Activated naive CD8-positive, alpha-beta T cell treated with anti-CD3 and anti-CD28 coated beads, Interleukin-2, amount 50 U/mL, for 24 hours (primary cell): ENCODE data around the gene MYO9A.

Experiments used
- ATAC-seq: fragments of 150-1000 bp; cut with Tn5 transposase; one replicate; pipeline ENCODE4 v1.10.0; 2021
- DNase-seq: peaks from one replicate; pipeline ENCODE4 v3.0.0; 2021
- H3K27ac Mint-ChIP-seq: one replicate; pipeline ENCODE4 v1.8.0; 2021; ENCODE audit warnings: mild to moderate bottlenecking, mixed read lengths
- H3K27me3 Mint-ChIP-seq: one replicate; pipeline ENCODE4 v1.8.0; 2021; ENCODE audit warnings: mixed read lengths
- H3K36me3 Mint-ChIP-seq: one replicate; pipeline ENCODE4 v1.8.0; 2021; ENCODE audit warnings: low read depth, mixed read lengths
- H3K4me1 Mint-ChIP-seq: one replicate; pipeline ENCODE4 v1.8.0; 2021; ENCODE audit warnings: mixed read lengths
- H3K4me3 Mint-ChIP-seq: one replicate; pipeline ENCODE4 v1.8.0; 2021; ENCODE audit warnings: mild to moderate bottlenecking, moderate library complexity, mixed read lengths
- H3K9me3 Mint-ChIP-seq: one replicate; pipeline ENCODE4 v1.8.0; 2021; ENCODE audit warnings: mixed read lengths

The MYO9A gene

DNA sequence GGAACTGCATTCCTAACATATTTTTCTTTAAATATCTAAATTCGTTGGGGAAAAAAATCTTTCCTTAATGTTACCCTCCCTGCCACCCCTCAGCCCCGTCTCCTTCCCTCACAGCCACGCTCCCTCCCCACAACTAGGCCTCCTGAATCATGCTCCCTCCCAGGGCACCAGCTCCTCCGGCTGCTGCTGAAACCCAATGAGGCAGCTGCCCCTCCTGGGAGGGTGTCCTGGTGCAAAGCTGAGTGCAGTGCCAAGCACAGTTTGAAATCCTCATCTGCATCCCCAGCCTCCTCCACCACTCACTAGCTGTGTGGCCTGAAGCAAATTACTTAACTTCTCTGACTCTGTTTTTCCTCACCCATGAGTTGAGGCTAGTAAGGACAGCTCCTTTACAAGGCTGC lies 310.3 kb downstream of the MYO9A start:
- Mint-ChIP-seq H3K36me3 (no peaks in the 10 kb centered on the region), H3K4me1 (no peaks in the 10 kb centered on the region), H3K27me3 (no peaks in the 10 kb centered on the region), H3K27ac (no peak overlapping the region), H3K4me3 (no peak overlapping the region), H3K9me3 (no peaks in the 10 kb centered on the region)
- DNase-seq (no peak), ATAC-seq (no peak)

DNA sequence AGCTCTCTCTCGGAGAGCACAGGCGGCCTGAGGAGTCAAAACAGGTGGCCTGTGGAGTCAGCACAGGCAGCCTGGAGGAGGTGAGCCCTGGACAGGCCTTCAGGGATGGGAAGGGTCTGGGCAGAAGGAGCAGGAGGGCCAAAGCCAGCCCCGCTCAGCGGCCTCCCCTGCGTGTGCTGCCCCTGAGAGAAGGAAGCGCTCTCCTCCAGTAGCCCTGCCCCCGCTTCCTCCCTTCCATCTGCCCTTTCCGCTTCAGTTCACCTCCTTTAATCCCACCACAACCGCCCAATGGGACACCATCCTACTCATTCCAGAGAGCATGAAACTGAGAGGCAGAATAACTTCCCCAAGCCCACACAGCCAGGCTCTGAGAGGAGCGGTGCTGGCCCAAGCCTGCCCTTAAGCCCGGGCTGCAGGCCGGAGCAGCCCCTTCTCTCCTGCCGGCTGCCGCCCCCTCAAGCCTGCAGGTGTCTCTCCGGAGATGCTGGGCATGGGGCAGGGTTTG lies 310.8 kb downstream of the MYO9A start:
- no peak for ATAC-seq
- Mint-ChIP-seq H3K36me3 (no peaks in the 10 kb centered on the region), H3K9me3 (no peaks in the 10 kb centered on the region), H3K27ac (no peak overlapping the region), H3K4me1 (no peaks in the 10 kb centered on the region), H3K4me3 (no peak overlapping the region), H3K27me3 (peaks cover 3% of the 10 kb centered on the region)
- DNase-seq: no peak

DNA sequence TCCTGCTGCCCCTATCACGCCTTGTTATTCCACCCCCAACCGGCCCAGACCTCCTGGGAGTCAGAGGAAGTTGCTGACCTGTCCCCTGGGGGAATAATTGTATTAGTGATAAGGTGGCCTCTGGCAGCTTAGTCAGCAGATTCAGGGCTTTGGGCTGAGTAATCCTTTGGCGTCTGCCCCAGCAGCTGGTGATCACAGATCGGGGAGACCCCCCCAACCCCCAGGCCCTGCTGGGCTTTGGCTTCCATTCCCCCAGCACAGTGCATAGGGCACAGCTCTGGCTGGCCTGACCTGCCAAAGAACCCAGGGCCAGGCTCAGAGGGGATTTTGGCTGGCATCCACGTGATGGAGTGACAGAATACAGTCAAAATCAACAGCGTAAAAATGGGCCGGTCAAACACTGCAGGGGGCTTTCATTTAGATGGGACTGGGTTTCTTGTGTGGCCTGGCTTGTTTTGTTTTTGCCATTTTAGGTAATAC lies 311.5 kb downstream of the MYO9A start:
- H3K27me3 Mint-ChIP-seq: peaks cover 3% of the 10 kb centered on the region
- H3K36me3 Mint-ChIP-seq: no peaks in the 10 kb centered on the region
- no peak for ATAC-seq

DNA sequence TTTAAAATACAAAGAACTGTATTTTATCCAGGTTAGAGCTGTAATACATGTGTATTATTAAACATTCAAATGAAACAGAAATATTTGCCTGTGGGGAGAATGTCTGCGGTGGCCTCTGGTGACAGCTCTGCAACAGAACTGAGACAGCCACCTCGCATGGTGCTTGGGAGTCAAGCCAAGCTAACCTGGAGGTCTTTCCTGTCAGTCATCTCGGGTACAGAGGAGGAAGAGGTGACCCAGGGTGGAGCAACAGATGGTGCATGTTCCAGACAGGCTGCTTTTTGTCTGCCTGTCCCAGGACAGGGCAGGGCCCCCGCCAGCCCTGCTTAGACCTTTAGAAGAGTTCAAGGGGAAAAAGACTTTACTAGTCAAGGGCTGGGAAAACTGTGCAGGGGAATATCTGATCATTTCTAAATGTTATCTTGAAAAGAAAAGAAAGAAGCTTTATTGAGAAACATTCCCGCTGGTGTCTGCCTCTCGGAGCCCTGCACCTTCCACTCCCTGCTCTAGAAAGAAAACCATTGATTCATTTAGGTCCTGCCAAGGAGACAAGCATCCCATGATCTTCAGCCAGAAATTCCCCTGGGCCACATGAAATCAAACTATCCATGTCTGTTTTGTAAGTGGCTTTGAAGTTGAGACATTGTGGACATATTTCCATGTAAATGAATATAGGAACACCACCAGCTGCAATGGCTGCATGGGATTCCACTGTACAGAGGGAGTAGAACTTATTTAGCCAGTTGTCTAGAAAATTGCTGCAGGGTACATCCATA lies 313.1 kb downstream of the MYO9A start:
- Mint-ChIP-seq H3K4me1 (no peaks in the 10 kb centered on the region), H3K4me3 (no peak overlapping the region), H3K27me3 (peaks cover 13% of the 10 kb centered on the region), H3K9me3 (no peaks in the 10 kb centered on the region), H3K36me3 (no peaks in the 10 kb centered on the region), H3K27ac (no peak overlapping the region)
- DNase-seq (no peak), ATAC-seq (no peak)

More for the DNA sequence above, 311.5 kb downstream of the MYO9A start:
- Mint-ChIP-seq H3K27ac (no peak overlapping the region), H3K4me1 (no peaks in the 10 kb centered on the region), H3K9me3 (no peaks in the 10 kb centered on the region), H3K4me3 (no peak overlapping the region)
- no peak for DNase-seq

DNA sequence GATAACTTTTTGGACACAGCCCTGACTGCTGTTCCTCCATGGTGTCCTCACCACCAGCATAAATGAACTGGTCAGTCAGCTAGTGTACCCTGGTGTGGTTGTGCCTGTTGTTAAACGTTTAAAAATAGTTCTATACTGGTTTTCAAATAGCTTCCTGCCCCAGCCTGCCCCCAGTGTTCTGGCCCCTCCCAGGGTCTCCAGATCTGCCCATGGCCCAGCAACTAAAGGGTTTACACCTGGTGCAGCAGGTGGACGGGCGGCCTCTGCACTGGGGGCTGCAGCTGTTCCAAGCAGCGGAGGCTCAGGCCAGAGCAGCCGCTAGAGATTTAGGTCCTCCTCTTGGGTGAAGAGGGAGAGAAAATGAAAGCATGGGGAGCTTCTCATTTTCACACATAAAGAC lies 313.7 kb downstream of the MYO9A start:
- no peak overlapping the region for H3K4me3 Mint-ChIP-seq
- H3K27ac Mint-ChIP-seq: no peak overlapping the region
- H3K9me3 Mint-ChIP-seq: no peaks in the 10 kb centered on the region
- ATAC-seq: no peak
- H3K36me3 Mint-ChIP-seq: no peaks in the 10 kb centered on the region
- peaks cover 14% of the 10 kb centered on the region for H3K27me3 Mint-ChIP-seq
- no peak for DNase-seq
- no peaks in the 10 kb centered on the region for H3K4me1 Mint-ChIP-seq

DNA sequence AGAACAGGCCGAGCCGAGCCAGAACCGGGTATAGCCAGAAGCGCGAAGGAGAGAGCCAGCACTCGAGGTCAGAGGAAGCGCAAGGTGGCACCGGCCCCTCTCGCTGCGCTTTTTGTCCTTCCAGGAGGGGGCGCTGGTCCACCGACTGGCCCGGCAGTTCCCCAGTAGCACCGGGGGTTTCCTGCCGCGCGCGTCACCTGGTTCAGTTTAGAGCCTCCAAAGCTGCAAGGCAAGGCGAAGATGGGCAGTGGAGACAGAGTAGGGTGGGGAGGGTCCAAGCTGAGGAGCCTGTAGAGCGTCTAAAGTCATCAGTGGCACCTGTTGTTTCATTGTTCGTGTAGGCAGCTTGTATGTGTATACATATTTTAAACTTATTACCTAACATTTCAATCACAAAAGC lies 315.2 kb downstream of the MYO9A start:
- Mint-ChIP-seq H3K27ac (no peak overlapping the region), H3K4me3 (no peak overlapping the region), H3K9me3 (no peaks in the 10 kb centered on the region), H3K4me1 (no peaks in the 10 kb centered on the region), H3K27me3 (peaks cover 14% of the 10 kb centered on the region), H3K36me3 (no peaks in the 10 kb centered on the region)
- peak; percentile 58 for DNase-seq
- peak; percentile 15 for ATAC-seq

DNA sequence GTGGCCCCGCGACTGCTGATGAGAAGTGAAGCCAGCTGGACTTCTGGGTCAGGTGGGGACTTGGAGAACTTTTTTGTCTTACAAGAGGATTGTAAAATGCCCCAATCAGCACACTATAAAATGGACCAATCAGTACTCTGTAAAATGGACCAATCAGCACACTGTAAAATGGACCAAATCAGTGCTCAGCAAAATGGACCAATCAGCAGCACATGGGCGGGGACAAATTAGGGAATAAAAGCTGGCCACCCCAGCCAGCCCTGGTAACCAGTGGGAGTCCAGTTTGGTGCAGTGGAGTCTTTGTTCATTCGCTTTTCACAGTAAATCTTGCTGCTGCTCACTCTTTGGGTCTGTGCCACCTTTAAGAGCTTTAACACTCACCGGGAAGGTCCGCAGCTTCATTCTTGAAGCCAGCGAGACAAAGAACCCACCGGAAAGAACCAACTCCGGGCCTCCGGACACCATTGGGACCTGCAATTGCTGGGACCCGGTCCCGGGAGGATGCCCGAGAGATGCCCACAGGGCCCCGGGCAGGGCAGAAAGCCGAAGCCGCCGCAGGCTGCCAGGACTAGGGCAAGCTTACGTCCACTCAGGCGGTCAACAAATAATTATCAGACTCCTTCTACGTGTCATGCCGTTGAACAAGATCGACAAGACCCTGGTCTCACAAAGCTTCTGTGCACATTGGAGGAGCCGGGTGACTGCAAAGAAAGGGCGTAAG lies 315.9 kb downstream of the MYO9A start:
- ATAC-seq: no peak
- Mint-ChIP-seq H3K4me3 (no peak overlapping the region), H3K9me3 (no peaks in the 10 kb centered on the region), H3K27me3 (peaks cover 14% of the 10 kb centered on the region), H3K27ac (no peak overlapping the region), H3K36me3 (no peaks in the 10 kb centered on the region), H3K4me1 (no peaks in the 10 kb centered on the region)
- DNase-seq: no peak

DNA sequence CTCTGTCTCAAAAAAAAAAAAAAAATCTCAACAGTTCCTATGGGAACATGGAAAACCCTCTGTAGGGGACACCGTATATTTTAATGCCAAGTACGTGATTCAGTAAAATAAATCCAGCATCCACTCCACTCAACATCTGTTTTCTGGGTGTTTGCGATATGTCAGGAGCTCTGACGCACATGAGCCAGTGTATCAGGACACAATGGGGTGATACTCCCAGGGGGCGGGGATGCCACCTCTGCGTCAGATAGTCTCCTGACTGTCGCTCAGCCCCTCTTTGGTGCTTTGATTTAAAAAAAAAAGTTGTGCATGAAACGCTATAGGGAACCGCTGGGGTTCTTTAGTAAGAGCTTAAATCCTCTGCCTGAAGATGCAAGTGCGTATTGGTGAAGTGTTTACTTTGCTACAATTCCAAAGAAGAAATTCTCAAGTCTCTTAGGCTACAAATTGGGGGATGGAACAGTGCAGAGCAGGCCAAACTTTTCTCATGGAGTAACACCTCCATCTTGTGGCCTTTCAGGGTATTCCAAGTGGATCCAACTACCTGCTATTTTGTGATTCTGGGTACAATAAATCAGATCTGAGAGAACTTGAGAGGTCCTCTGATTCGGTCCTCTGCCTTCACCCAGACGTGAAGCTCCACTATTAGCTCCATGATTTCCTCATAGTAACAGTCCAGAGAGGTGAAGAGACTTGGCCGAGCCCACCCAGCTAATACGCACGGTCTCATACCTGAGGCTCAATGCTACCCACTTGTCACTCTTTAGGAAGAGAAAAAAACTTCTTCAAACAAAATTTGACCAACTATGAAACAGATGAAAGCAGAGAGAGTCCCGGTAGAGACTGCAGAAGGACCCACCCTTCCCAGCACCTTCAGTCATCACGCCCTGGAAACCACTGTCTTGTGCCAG lies 316.9 kb downstream of the MYO9A start:
- Mint-ChIP-seq H3K27ac (no peak overlapping the region), H3K4me1 (no peaks in the 10 kb centered on the region), H3K36me3 (no peaks in the 10 kb centered on the region), H3K9me3 (no peaks in the 10 kb centered on the region), H3K4me3 (no peak overlapping the region), H3K27me3 (peaks cover 16% of the 10 kb centered on the region)
- DNase-seq (peak; percentile 16), ATAC-seq (no peak)

DNA sequence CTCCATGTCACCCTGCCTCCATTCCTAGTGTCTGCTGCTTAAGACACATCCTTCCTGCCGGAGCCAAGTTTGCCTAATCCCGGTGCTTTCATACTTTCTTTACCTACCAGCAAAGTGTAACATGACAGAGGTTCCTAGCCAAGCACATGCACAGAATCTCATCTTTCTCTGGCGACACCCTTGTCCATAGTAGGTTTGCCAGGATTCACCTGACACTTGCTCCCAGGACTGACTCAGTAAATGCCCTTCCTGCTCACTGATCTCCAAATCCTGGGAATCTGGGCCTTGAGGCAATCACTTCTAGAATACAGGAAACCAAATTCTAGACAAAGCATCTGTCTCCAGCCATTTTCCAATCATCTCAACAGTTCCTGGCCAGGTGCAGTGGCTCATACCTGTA lies 317.8 kb downstream of the MYO9A start:
- DNase-seq: no peak
- H3K36me3 Mint-ChIP-seq: no peaks in the 10 kb centered on the region
- no peaks in the 10 kb centered on the region for H3K4me1 Mint-ChIP-seq
- H3K27me3 Mint-ChIP-seq: peaks cover 16% of the 10 kb centered on the region
- H3K27ac Mint-ChIP-seq: no peak overlapping the region
- no peak for ATAC-seq
- no peak overlapping the region for H3K4me3 Mint-ChIP-seq
- no peaks in the 10 kb centered on the region for H3K9me3 Mint-ChIP-seq

DNA sequence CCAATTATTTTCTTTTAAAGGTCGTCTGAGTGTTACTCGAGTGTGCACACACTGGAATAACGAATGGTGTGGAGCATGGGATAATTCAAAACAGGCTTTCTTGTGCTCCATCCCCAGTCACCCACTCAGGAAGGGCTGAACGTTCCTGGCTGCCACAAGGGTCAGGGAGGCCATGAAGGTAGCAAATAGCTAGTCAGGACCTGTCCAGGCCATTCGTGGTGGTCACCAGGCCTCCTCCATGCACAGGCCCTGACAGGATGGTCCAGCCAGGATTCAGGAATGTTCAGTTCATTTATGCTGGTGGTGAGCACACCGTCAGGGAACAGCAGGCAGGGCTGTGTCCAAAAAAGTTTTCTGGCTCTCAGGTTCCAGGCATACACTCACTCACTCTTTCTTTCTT lies 319.3 kb downstream of the MYO9A start:
- peaks cover 16% of the 10 kb centered on the region for H3K27me3 Mint-ChIP-seq
- H3K27ac Mint-ChIP-seq: no peak overlapping the region
- H3K36me3 Mint-ChIP-seq: no peaks in the 10 kb centered on the region
- H3K4me3 Mint-ChIP-seq: no peak overlapping the region
- no peaks in the 10 kb centered on the region for H3K9me3 Mint-ChIP-seq
- no peak for ATAC-seq
- no peaks in the 10 kb centered on the region for H3K4me1 Mint-ChIP-seq
- no peak for DNase-seq

DNA sequence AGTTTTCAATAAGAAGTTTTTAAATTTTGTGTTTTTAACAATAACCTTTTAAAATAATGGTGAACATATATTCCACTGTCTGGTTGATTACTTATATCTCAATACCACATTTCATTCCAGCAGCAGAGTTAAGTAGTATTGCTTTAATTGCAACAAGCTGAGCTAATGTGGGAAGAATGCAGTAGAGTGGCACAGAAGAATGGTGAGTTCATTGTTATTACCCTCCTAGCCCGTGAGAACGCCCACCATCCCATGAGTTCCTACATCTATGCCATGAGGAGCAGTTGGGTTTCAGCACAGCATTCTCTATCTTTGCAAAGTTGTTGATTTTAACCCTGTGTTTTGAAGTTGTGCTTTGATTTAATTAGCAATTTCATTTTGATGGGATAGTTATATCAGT lies 325.4 kb downstream of the MYO9A start:
- Mint-ChIP-seq H3K4me3 (no peak overlapping the region), H3K4me1 (no peaks in the 10 kb centered on the region), H3K27me3 (peaks cover 8% of the 10 kb centered on the region), H3K9me3 (no peaks in the 10 kb centered on the region), H3K27ac (no peak overlapping the region), H3K36me3 (no peaks in the 10 kb centered on the region)
- DNase-seq: no peak
- ATAC-seq: no peak

DNA sequence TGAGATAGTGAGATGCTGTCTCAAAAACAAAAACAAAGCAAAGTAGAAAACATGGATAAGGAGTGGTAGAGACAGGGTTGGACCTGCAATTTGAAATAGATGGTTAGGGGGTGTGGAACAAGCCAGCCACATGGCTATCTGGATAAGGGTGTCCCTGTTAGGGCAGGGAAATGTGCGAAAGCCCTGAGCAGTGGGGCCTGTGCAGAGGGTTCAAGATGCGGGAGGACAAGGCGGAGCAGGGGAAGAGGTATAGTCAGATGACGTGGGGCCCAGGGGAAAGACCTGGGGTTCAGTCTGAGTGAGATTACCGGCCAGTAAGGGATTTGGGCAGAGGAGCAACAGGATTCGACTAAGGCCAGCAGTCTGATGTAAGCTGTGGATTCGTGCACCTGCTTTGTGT lies 326.0 kb downstream of the MYO9A start:
- Mint-ChIP-seq H3K4me3 (no peak overlapping the region), H3K27me3 (peaks cover 8% of the 10 kb centered on the region), H3K4me1 (no peaks in the 10 kb centered on the region), H3K9me3 (no peaks in the 10 kb centered on the region), H3K27ac (no peak overlapping the region), H3K36me3 (no peaks in the 10 kb centered on the region)
- DNase-seq (no peak), ATAC-seq (no peak)

DNA sequence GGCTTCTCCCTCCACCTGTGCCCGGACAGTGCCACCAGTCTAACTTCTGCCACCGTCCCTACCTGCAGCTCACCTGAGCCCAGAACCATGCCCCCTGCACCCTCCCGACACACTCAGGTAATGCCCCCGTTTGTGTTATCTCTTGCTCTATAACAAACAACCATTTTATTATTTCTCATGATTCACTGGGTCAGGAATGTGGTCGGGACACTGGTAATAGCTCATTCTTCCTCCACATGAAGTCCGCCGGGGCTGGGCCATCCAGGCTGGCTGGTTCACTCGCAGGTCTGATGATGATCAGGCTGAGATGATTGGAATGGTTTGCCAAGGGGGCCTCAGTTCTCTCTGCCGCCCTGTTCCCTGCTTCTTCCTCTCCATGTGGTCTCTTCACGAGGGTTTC lies 327.9 kb downstream of the MYO9A start:
- ATAC-seq (no peak), DNase-seq (no peak)

DNA sequence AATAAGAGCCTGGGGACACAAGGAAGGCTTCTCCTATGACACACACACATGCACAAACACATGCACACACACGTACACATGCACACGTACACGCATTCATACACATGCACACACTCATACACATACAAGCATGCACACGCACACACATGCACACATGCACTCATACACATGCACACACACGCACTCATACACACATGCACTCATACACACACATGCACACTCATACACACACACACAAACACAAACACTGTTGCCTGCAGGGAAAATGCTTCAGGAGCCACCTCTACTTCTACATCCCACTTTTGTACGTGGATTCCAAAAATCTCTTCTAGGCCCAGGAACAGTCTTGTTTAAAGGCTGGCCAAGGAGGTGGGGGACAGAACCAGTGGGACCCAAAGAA lies 328.3 kb downstream of the MYO9A start:
- DNase-seq: no peak
- Mint-ChIP-seq H3K27me3 (peaks cover 16% of the 10 kb centered on the region), H3K4me3 (no peak overlapping the region), H3K27ac (no peak overlapping the region), H3K4me1 (no peaks in the 10 kb centered on the region), H3K36me3 (no peaks in the 10 kb centered on the region), H3K9me3 (no peaks in the 10 kb centered on the region)
- ATAC-seq: no peak

More for the DNA sequence above, 327.9 kb downstream of the MYO9A start:
- no peaks in the 10 kb centered on the region for H3K4me1 Mint-ChIP-seq
- H3K9me3 Mint-ChIP-seq: no peaks in the 10 kb centered on the region
- H3K27ac Mint-ChIP-seq: no peak overlapping the region
- H3K36me3 Mint-ChIP-seq: no peaks in the 10 kb centered on the region
- peaks cover 12% of the 10 kb centered on the region for H3K27me3 Mint-ChIP-seq
- H3K4me3 Mint-ChIP-seq: no peak overlapping the region
